ENCODE results near the gene HACD1. TPM values are rescaled to one million over a fixed set of nuclear protein-coding genes. Genes with fewer than 3 reads are reported as not detected.
"Not testable (repeated sequence)": the region's sequence is repeated elsewhere in the genome, so short reads cannot be mapped to it uniquely, and the experiment has no call there.

The HACD1 gene
- total RNA-seq, 2 donors from 2014 or later: 104 to 151 TPM

DNA sequence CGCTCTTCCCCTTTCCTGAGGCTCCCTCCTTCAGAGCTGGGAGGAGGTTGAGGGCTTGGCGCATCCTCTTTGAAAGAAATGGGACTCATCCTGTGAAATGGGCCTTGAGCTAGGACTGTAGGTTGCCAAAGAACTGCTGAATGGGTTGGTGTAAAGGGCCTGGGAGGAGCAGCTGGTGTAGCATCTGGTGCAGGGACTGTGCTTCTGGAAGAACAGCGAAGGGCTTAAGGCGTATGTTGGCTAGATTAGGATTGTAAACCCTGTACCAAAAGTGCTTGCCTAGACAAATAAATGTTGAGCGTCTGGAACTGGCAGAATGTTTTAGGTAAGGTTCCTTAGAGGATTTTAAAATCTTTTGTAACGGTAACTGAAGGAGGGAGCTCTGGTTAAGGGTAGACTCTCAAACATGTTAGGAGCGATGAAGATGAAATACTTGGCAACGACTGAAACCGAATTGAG lies 27.3 kb upstream of the HACD1 start:
- ATAC-seq: peak in 1 of 2 donors; percentile 39
- intact Hi-C loops (cut with DNase I): no loop called here

GRCh38 chr10:17643755-17644484 lies 26.7 kb upstream of the HACD1 start, which contains the start of gene STAM:
TSS of gene STAM (plus strand) at chr10:17644151. CDS start at chr10:17644340, 189 bp downstream.
- intact Hi-C loops (cut with DNase I): no loop called here
- peak; percentile 93 for DNase-seq
- ATAC-seq: peak; percentile 95 to 96

More for the DNA sequence above, 27.3 kb upstream of the HACD1 start:
- DNase-seq: no peak

DNA sequence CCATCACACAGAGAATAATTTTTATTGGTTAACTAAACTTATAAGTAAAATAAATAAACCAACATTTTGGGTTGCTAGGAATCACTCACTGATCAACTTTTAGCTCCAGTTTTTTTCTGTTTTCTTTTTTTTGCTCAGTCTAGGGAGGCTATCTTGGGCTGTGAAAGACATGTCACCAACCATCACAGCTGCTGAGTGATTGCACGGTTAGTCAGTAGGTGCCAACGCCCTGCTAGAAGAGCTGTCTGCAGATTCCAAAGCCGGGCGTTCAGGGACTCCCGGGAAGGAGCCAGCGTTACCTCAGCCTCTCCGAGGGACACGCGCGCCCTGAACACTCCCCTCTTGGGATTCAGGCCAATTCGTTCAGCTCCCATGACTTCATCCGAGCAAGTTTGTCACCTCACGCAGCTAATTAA lies 26.2 kb upstream of the HACD1 start:
- ATAC-seq: peak; percentile 84 to 90
- intact Hi-C loops (cut with DNase I): no loop called here
- peak; percentile 77 for DNase-seq

- intact Hi-C loops (cut with DNase I): no loop called here
- DNase-seq (no peak), ATAC-seq (no peak)
These were observed 23.2 kb upstream of the HACD1 start for GRCh38 chr10:17640331-17640816.

DNA sequence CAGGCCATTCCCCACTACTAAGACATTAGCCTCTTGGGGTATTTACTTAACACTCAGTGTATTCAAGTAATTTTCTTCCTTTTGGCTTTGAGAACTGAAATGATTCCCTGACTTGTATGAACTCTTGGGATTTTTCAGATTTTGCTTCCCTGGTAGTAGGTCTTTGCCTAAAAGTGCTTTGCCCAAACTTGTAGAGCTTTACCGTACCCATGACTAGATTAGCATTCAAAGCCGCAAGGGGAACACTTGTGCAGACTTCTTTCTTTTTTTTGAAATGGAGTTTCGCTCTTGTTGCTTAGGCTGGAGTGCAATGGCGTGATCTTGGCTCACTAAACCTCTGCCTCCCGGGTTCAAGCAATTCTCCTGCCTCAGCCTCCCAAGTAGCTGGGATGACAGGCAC lies 20.7 kb upstream of the HACD1 start:
- ATAC-seq (no peak), DNase-seq (no peak)
- intact Hi-C loops (cut with DNase I): no loop called here

GRCh38 chr10:17633353-17633752 lies 16.2 kb upstream of the HACD1 start:
- DNase-seq: no peak
- intact Hi-C loops (cut with DNase I): no loop called here
- ATAC-seq: no peak

DNA sequence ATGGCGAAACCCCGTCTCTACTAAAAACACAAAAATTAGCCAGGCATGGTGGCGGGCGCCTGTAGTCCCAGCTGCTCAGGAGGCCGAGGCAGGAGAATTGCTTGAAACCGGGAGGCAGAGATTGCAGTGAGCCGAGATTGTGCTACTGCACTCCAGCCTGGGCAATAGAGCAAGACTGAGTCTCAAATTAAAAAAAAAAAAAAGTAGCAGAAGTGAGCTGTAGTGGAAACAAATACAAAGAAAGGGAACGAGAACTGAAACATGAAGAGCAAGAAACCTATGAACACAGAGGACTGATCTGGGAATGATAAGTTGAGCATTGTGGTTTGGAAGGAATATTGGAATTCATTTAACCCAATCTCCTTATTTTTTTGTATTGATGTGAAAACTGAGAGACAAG lies 15.4 kb upstream of the HACD1 start:
- DNase-seq; intact Hi-C loops (cut with DNase I); ATAC-seq: not testable (repeated sequence)

DNA sequence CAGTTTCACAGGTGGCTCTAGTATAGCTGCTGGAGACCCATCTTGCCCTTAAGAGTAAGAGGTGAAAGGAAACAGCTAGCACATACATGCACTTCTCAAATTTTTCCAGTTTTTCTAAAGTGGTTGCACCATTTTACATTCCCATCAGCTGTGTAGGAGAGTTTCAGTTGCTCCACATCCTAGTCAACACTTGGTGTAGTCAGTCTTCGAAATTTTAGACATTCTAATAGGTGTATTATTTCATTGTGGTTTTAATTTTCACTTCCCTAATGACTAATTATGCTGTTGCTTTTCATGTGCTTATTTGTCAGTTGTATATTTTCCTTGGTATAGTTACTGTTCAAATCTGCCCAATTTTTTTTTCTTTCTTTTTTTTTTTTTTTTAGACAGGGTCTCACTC lies 9.5 kb upstream of the HACD1 start:
- intact Hi-C loops (cut with DNase I): no loop called here
- DNase-seq: no peak
- ATAC-seq: no peak

DNA sequence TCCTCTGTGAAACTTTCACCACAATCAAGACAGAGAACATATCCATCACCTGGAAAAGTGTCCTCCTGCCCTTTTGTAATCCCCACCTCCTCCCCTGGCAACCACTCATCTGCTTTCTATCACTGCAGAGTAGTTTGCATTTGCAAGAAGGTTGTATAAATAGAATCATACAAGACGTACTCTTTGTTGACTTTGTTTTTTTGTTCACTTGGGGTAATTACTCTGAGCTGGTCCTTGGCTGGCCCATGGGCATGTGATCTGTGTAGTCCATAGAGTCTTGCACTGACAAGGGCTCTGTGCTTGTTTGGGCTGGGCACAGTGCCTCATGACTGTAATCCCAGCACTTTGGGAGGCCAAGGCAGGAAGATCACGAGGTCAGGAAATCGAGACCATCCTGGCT lies 7.8 kb upstream of the HACD1 start:
- no peak for ATAC-seq
- intact Hi-C loops (cut with DNase I): no loop called here

DNA sequence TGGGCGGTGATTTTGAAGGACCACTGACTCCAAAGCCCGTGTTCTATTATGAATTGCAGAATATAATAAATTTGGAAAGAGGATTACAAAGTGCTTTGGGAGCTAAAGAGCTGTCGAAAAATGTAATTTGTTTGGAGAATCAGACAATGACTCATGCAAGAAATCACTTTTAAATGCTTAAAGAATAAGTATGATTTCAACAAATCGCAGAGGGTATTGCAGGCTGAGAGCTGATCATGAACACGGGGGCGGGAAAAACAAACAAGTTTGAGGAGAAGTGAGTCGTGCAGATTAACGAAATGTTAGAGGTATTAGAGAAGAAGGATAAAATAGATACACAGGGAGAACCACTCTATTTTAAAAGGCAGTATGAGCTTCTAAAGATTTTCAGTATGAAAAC lies 4.9 kb upstream of the HACD1 start:
- DNase-seq (no peak), ATAC-seq (no peak)
- intact Hi-C loops (cut with DNase I): no loop called here

More for the DNA sequence above, 7.8 kb upstream of the HACD1 start:
- DNase-seq: no peak

DNA sequence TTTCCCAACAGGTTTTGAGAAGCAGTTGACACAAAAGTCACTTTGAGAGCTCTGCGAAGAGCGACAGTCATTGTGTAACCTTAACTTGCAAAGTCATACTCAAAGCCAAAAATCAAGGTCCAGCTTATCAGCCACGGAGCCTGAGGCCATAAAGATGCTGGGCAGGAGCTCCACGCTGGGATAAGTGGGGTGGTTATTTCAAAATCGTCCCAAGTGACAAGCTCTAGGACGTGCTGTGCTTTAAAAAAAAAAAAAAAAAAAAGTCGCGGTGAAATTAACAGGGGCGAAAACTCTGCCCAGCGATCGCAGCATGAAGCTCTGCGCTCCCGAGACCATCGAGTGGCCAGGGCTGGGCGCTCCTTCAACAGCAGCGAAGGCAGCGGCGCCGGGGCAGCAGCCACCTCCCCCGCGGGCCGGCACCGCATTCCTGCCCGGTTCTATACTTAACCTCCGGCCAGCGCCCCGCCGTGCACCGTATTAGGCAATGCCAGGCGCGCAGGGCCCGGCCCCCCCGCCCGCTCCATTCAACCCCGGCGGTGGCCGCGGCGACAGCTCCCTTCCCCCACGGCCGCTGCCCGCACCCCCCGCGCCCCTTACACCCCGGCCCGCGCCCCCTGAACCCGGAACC lies 657 bp downstream of the HACD1 start:
- intact Hi-C loops (cut with DNase I): loop anchor here in 1 of 2 donors (5.0 kb wide), 1 partner anchor 121 kb away; no protein-coding TSS in a partner anchor
- ATAC-seq: peak; percentile 93 to 94

DNA sequence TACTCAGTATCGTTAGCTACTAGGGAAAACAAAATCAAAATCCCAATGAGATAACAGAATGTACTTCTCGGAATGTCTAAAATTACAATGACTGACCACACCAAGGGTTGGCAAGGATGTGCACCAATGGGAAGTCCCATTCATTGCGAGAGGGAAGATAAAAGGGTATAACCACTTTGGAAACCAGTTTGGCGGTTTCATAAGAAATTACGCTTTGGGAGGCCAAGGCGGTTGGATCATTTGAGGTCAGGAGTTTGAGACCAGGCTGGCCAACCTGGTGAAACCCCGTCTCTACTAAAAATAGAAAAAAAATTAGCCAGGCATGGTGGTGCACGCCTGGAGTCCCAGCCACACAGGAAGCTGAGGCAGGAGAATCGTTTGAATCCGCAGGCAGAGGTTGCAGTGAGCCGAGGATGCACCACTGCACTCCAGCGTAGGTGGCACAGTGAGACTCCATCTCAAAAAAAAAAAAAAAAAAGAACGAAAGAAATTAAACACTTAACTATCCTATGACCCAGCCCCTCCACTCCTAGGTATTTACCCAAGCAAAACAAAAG lies 7.6 kb downstream of the HACD1 start:
- intact Hi-C loops (cut with DNase I): loop anchor here in 1 of 2 donors (10.0 kb wide), 2 partner anchors 495 to 625 kb away; no protein-coding TSS in a partner anchor
- no peak for ATAC-seq
- no peak for DNase-seq

More for the DNA sequence above, 657 bp downstream of the HACD1 start:
- DNase-seq: peak; percentile 85

DNA sequence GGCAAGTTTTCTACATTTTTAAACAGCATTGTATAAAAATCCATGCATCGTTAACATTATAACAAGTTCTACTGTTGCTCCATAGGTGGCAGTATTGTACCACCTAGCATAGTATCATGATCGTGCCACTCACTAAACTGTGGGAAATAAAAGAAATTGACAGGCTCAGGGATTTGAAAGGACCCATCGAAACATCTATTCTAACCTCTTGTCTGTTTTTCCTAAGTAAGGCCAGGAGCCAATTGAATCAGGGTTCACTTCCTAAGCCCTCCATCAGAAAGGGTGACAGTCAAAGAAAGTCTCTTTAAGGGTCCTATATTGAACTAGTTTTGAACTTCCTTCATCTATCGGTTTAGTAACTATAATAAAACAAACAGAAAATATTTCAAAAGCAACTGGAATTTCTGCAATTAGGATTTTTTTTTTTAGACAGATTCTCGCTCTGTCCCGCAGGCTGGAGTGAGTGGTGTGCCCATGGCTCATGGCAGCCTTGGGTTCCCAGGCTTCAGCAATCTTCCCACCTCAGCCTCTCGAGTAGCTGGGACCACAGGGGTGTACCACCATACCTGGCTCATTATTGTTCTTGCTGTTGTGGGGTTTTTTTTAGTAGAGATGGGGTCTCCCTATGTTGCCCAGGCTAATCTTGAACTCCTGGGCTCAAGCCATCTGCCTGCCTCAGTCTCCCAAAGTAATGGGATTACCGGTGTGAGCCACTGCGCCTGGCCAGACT lies 9.4 kb downstream of the HACD1 start:
- DNase-seq: no peak

GRCh38 chr10:17607060-17607459 lies 10.1 kb downstream of the HACD1 start:
- ATAC-seq: no peak
- intact Hi-C loops (cut with DNase I): loop anchor here in 1 of 2 donors (2.0 to 10.0 kb wide), 3 partner anchors 136 to 628 kb away; no protein-coding TSS in a partner anchor
- no peak for DNase-seq

More for the DNA sequence above, 9.4 kb downstream of the HACD1 start:
- intact Hi-C loops (cut with DNase I): loop anchor here in 1 of 2 donors (2.0 to 10.0 kb wide), 3 partner anchors 135 to 627 kb away; no protein-coding TSS in a partner anchor
- peak; percentile 77 to 85 for ATAC-seq

DNA sequence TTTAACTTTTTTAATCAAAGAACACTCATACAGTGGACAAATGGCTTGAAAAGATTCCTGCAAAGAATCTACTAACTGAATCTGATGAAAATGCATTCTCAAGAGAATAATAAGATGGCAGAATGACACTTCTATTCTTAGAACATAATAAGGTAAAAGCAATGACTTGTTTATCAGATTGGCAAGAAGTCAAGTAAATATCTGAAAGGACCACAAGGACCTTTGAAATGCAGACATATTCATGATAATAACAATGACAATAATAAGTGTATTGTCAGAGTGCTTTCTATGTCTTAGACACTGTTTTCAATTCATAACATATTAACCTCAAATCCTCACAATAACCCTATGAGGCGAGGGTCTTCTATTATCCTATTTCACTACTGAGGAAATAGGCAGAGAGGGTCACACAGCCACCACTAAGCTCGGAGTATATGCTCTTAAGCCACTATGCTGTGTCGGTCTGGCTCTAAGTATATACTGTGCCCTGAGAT lies 10.6 kb downstream of the HACD1 start:
- no peak for DNase-seq
- intact Hi-C loops (cut with DNase I): loop anchor here in 1 of 2 donors (2.0 to 10.0 kb wide), 3 partner anchors 136 to 628 kb away; no protein-coding TSS in a partner anchor
- no peak for ATAC-seq

DNA sequence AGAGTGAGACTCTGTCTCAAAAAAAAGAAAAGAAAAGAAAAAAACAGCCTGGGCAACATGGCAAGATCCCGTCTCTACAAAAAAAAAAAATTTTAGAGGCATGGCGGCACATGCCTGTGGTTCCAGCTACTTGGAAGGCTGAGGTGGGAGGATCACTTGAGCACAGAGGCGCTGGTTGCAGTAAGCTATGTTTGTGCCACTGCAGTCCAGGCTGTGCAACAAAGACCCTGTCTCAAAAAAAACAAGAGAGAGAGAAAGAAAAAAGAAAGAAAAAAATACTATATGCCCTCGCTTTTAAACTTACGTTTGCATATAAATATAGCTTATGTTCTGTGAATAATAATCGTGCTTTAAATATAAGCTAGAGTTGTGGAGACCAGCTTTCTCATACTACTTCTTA lies 11.2 kb downstream of the HACD1 start:
- DNase-seq: no peak
- intact Hi-C loops (cut with DNase I): loop anchor here in 1 of 2 donors (2.0 to 10.0 kb wide), 3 partner anchors 137 to 629 kb away; no protein-coding TSS in a partner anchor
- ATAC-seq: no peak

DNA sequence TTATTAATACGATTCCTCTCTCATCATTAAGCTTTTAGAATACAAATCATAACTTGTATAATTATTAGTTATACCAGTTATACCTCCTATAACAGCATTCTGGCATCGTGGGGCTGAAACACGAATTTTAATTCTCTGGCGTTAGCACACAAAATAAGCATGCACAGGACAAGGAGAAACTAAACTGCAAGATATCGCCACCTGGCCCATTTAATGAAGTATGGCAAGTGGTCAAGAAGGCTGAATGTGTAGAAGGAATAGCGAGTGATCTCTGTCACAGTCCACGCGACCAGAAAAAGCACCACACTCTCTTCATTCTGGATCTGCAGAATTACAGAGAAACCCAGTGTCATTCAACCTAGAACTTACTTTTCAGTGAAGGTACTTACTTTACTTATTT lies 18.1 kb downstream of the HACD1 start:
- intact Hi-C loops (cut with DNase I): no loop called here
- DNase-seq: no peak
- peak in 1 of 2 donors; percentile 15 for ATAC-seq

DNA sequence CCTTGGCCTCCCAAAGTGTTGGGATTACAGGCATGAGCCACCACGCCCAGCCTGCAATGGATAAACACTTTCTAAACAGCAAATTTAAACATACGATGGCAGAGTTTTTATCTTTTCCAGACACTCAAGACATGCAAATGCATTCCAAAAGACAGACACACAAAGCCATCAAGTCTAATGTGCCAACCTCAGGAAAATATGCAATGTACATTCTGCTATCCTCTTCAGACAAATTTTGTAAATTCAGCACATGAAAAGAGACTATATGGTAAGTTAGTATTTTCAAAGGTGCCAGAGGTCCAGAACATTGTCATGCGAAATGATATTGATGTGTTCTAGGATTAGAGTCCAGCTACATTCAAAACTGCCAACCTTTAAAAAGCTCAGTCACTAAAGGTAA lies 19.8 kb downstream of the HACD1 start:
- DNase-seq: no peak
- ATAC-seq: no peak
- intact Hi-C loops (cut with DNase I): no loop called here
